ENCODE measurements around the gene FAM78B.

DNA sequence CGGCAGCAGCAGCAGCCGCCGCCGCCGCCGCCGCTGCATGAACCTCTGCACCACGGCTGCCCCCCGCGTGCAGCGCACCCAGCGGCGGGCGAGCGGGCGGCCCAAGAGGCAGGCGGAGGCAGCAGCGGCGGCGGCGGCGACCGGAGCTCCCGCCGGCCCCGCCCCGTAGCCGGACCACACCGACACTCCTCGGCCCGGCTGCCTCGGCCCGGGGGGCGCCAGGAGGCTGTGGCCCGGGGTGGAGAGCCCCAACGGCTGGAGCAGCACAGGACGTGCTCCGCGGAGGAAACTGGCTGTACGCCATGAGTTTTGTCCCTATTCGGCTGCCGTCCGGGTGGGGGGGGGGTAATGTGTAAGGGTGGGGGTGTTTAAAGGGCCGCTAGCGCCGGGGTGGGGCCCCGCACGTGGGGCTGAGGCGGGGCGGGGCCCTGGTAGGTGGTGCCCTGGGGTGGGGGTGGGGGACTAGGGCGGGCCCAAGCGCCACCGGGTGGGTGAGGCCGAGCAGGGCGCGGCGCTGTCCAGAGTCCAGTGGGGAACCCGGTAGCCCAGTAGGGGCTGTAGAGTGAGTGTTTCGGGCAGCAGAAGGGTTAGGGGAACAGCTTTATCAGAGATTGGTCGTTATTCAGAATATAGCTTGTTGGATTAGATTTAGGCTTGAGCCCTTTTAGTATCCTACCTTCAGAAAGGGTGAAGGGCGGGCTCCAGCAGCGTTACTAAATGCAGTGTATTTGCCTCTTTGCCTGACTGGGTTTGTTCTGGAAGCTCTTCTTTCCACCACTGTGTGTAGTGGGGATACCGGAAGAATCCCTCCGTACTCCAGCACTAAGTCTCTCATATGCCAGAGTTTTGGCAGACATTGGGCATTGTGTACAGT is at the start of gene FAM78B:
- TF ChIP-seq POLR2A (IDR thresholded peaks at IDR 0.05; ENCODE audit: low read depth, low read length) (no peak), POLR2AphosphoS5 (IDR thresholded peaks at IDR 0.05; ENCODE audit: low read depth, low read length) (no peak)
